Measurements from ENCODE around the gene UBR4. TPM values are rescaled to one million over a fixed set of nuclear protein-coding genes. Genes with fewer than 3 reads are reported as not detected.

The UBR4 gene
- total and polyA plus RNA-seq, 2 experiments from 2014 or later, result 111 to 230 TPM

GRCh38 chr1:19032413-19032695, 177.7 kb downstream of the UBR4 start (continued):
- TF ChIP-seq ZNF462 (CRISPR knock-in tag; IDR thresholded peaks at IDR 0.05) (no peak), CREB1 (CRISPR knock-in tag; IDR thresholded peaks at IDR 0.05; ENCODE audit: low read depth) (no peak), STAT1 (IDR thresholded peaks at IDR 0.05; ENCODE audit: unreplicated experiment) (no peak), JUNB (IDR thresholded peaks at IDR 0.05; ENCODE audit: unreplicated experiment) (no peak)

- Histone ChIP-seq H3K9me2 (ENCODE audit: insufficient read depth) (no peaks in the 10 kb centered on the region), H3K79me2 (replicated peaks; ENCODE audit: insufficient read depth) (no peaks in the 10 kb centered on the region), H3K27me3 (ENCODE audit: insufficient read depth) (no peaks in the 10 kb centered on the region), H3K4me2 (no peak overlapping the region), H3K4me1 (ENCODE audit: insufficient read depth) (no peaks in the 10 kb centered on the region), H3K4me3 (no peak overlapping the region), H2AFZ (no peak overlapping the region), H3K36me3 (ENCODE audit: insufficient read depth) (no peaks in the 10 kb centered on the region), H3F3A (replicated peaks; ENCODE audit: low read depth) (no peaks in the 10 kb centered on the region), H3K27ac (ENCODE audit: low read depth) (no peak overlapping the region), H4K20me1 (replicated peaks; ENCODE audit: insufficient read depth) (no peaks in the 10 kb centered on the region)
- H3K9me3 Mint-ChIP-seq, result no peaks in the 10 kb centered on the region
- ATAC-seq, result no peak
- TF ChIP-seq POLR2AphosphoS5 (IDR thresholded peaks at IDR 0.05; ENCODE audit: low read depth), result no peak
- TF ChIP-seq JUNB (IDR thresholded peaks at IDR 0.05; ENCODE audit: unreplicated experiment), result no peak
- TF ChIP-seq EZH2 (IDR thresholded peaks at IDR 0.05; ENCODE audit: low read depth, unreplicated experiment), result no peak
- TF ChIP-seq ZNF331 (CRISPR knock-in tag; IDR thresholded peaks at IDR 0.05; ENCODE audit: low read depth), result no peak
- no peak for TF ChIP-seq ETS1 (IDR thresholded peaks at IDR 0.05)
- no peak for TF ChIP-seq CTCF (conservative IDR thresholded peaks at IDR 0.05; ENCODE audit: low read depth in 2 of 2)
- TF ChIP-seq CREB1 (CRISPR knock-in tag; IDR thresholded peaks at IDR 0.05; ENCODE audit: low read depth), result no peak
- H3K36me3 Mint-ChIP-seq (ENCODE audit: low read depth), result no peaks in the 10 kb centered on the region
- peaks cover 4% of the 10 kb centered on the region; the same call in 2 of the 3 replicates for H3K4me1 Mint-ChIP-seq
- H3K4me3 Mint-ChIP-seq, result no peak overlapping the region
- peaks cover 1% of the 10 kb centered on the region for H3K27me3 Mint-ChIP-seq (ENCODE audit: insufficient read depth, low read depth, poor library complexity)
- no peak overlapping the region for H3K27ac Mint-ChIP-seq
- no peak for DNase-seq (ENCODE audit: low spot score)
These were observed 180.6 kb downstream of the UBR4 start for GRCh38 chr1:19029191-19030085.

Data from GM23338 (cell line).